HG03135 (cell line): ENCODE data around the gene INHBA.

Experiments used
- ATAC-seq: cut with Tn5 transposase; IDR thresholded peaks from one replicate; pipeline ENCODE4 v1.9.1; 2021; ENCODE audit warnings: mild to moderate bottlenecking, moderate library complexity; ENCODE audit not compliant: unreplicated experiment

The INHBA gene

GRCh38 chr7:41689815-41690214, 13.1 kb downstream of the INHBA start:
- no peak for ATAC-seq

- no peak for ATAC-seq
Observed at GRCh38 chr7:41688906-41689305, 14.0 kb downstream of the INHBA start.

- no peak for ATAC-seq
Observed at GRCh38 chr7:41688012-41688625, 14.8 kb downstream of the INHBA start.

- ATAC-seq = no peak
Observed at GRCh38 chr7:41685684-41686083, 17.2 kb downstream of the INHBA start.

GRCh38 chr7:41682422-41682821, 20.5 kb downstream of the INHBA start:
- no peak for ATAC-seq

- no peak for ATAC-seq
Observed at GRCh38 chr7:41679566-41679965, 23.3 kb downstream of the INHBA start.

- no peak for ATAC-seq
Observed at GRCh38 chr7:41674505-41675023, 28.3 kb downstream of the INHBA start.

- no peak for ATAC-seq
Observed at GRCh38 chr7:41661596-41661995, 41.3 kb downstream of the INHBA start.

GRCh38 chr7:41659539-41659938, 43.4 kb downstream of the INHBA start:
- ATAC-seq = no peak

GRCh38 chr7:41656366-41656765, 46.5 kb downstream of the INHBA start:
- no peak for ATAC-seq

- no peak for ATAC-seq
Observed at GRCh38 chr7:41655426-41655825, 47.5 kb downstream of the INHBA start.

GRCh38 chr7:41652267-41652666, 50.6 kb downstream of the INHBA start:
- ATAC-seq = no peak

GRCh38 chr7:41648501-41648900, 54.4 kb downstream of the INHBA start:
- no peak for ATAC-seq

GRCh38 chr7:41643616-41644015, 59.3 kb downstream of the INHBA start:
- ATAC-seq = no peak

- ATAC-seq = no peak
Observed at GRCh38 chr7:41641665-41642014, 61.2 kb downstream of the INHBA start.

- no peak for ATAC-seq
Observed at GRCh38 chr7:41641011-41641664, 61.8 kb downstream of the INHBA start.

GRCh38 chr7:41640487-41640886, 62.4 kb downstream of the INHBA start:
- ATAC-seq = no peak

GRCh38 chr7:41637049-41637448, 65.8 kb downstream of the INHBA start:
- no peak for ATAC-seq
